OCI-LY3 (cell line): ENCODE results near the gene PDE9A.

ENCODE experiments used
- H2AFZ ChIP-seq: fragments of 200-600, 300-600 bp; shearing (Covaris generic); 2 replicates; pipeline ENCODE4 v1.6.0; 2014; ENCODE audit warnings: antibody characterized with exemption, low read depth, low read length
- H3K27ac ChIP-seq: fragments of 200-600, 300-600 bp; sonication (generic); 2 replicates; pipeline ENCODE4 v1.5.1; 2014; ENCODE audit warnings: mild to moderate bottlenecking, low read length, moderate library complexity, mixed read lengths
- H3K27me3 ChIP-seq: fragments of 200-600, 300-600 bp; sonication (generic); 2 replicates; pipeline ENCODE4 v1.6.1; 2014; ENCODE audit warnings: low read depth, low read length, mixed read lengths
- H3K36me3 ChIP-seq: fragments of 200-600, 300-600 bp; sonication (generic); replicated peaks from 2 replicates; pipeline ENCODE3; 2014; ENCODE audit warnings: low read depth, low read length, mixed read lengths
- H3K4me1 ChIP-seq: fragments of 300-600, 200-600 bp; sonication (generic); 2 replicates; pipeline ENCODE4 v1.6.1; 2014; ENCODE audit warnings: low read length, mixed read lengths
- H3K4me2 ChIP-seq: fragments of 200-600, 300-600 bp; sonication (generic); 2 replicates; pipeline ENCODE4 v1.6.1; 2014; ENCODE audit warnings: low read length, mixed read lengths
- H3K4me3 ChIP-seq: fragments of 300-600, 200-600 bp; sonication (generic); 2 replicates; pipeline ENCODE4 v1.5.1; 2014; ENCODE audit warnings: antibody characterized with exemption, mild to moderate bottlenecking, low read length, moderate library complexity
- H3K79me2 ChIP-seq: fragments of 300-600, 200-600 bp; shearing (Covaris generic); 2 replicates; pipeline ENCODE4 v1.6.1; 2014; ENCODE audit warnings: mild to moderate bottlenecking, low read length, mixed read lengths
- H3K9ac ChIP-seq: fragments of 300-600, 200-600 bp; shearing (Covaris generic); 2 replicates; pipeline ENCODE4 v1.6.0; 2014; ENCODE audit warnings: mild to moderate bottlenecking, low read length, moderate library complexity
- H3K9me3 ChIP-seq: fragments of 200-600, 300-600 bp; shearing (Covaris generic); 2 replicates; pipeline ENCODE4 v1.6.1; 2014; ENCODE audit warnings: low read length, mixed read lengths; ENCODE audit not compliant: insufficient read depth
- H4K20me1 ChIP-seq: fragments of 200-600, 300-600 bp; sonication (generic); 2 replicates; pipeline ENCODE4 v1.6.1; 2016; ENCODE audit warnings: low read length, mixed read lengths; ENCODE audit not compliant: insufficient read depth
- EZH2phosphoT487 ChIP-seq: fragments of 200-600 bp; shearing (Covaris generic); IDR thresholded peaks from 2 replicates; pipeline ENCODE4 v1.6.1; 2018; ENCODE audit warnings: antibody characterized with exemption, mixed run types, low read depth
- TF ChIP-seq, protein P1 (sequence below): fragments of 200-600, 300-600 bp; sonication (generic); IDR thresholded peaks from 2 replicates; pipeline ENCODE4 v1.5.1; 2014; ENCODE audit warnings: antibody characterized with exemption, low read length, low read depth

PDE9A gene

DNA sequence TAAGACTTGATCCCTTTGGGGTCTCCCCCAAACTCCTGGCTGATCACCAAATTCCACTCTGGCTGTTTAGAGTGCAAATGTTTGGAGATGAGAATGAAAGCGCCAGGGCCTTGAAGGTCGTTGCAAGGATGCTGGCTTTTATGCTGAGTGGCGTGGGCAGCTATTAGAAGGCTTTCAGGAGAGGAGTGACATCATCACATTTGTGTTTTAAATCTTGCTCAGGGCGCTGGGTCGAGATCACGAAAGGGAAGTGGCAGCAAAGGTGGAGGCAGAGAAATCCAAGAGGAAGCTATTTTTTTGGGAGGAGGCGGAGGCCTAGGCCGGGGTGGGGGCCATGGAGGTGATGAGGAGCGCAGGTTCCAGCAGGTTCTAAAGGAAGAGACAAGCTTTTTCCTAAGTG is 49.3 kb downstream of the PDE9A start:
- no peaks in the 10 kb centered on the region for H3K79me2 ChIP-seq
- H3K4me1 ChIP-seq = no peaks in the 10 kb centered on the region
- H3K27me3 ChIP-seq = peaks cover 23% of the 10 kb centered on the region
- no peak overlapping the region for H2AFZ ChIP-seq
- TF ChIP-seq, protein P1, sequence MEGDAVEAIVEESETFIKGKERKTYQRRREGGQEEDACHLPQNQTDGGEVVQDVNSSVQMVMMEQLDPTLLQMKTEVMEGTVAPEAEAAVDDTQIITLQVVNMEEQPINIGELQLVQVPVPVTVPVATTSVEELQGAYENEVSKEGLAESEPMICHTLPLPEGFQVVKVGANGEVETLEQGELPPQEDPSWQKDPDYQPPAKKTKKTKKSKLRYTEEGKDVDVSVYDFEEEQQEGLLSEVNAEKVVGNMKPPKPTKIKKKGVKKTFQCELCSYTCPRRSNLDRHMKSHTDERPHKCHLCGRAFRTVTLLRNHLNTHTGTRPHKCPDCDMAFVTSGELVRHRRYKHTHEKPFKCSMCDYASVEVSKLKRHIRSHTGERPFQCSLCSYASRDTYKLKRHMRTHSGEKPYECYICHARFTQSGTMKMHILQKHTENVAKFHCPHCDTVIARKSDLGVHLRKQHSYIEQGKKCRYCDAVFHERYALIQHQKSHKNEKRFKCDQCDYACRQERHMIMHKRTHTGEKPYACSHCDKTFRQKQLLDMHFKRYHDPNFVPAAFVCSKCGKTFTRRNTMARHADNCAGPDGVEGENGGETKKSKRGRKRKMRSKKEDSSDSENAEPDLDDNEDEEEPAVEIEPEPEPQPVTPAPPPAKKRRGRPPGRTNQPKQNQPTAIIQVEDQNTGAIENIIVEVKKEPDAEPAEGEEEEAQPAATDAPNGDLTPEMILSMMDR = no peak
- no peak for TF ChIP-seq EZH2phosphoT487
- H3K9ac ChIP-seq = no peak overlapping the region
- H3K36me3 ChIP-seq = no peaks in the 10 kb centered on the region
- no peaks in the 10 kb centered on the region for H4K20me1 ChIP-seq
- H3K27ac ChIP-seq = no peak overlapping the region
- no peak overlapping the region for H3K4me3 ChIP-seq
- H3K4me2 ChIP-seq = no peak overlapping the region
- no peaks in the 10 kb centered on the region for H3K9me3 ChIP-seq

DNA sequence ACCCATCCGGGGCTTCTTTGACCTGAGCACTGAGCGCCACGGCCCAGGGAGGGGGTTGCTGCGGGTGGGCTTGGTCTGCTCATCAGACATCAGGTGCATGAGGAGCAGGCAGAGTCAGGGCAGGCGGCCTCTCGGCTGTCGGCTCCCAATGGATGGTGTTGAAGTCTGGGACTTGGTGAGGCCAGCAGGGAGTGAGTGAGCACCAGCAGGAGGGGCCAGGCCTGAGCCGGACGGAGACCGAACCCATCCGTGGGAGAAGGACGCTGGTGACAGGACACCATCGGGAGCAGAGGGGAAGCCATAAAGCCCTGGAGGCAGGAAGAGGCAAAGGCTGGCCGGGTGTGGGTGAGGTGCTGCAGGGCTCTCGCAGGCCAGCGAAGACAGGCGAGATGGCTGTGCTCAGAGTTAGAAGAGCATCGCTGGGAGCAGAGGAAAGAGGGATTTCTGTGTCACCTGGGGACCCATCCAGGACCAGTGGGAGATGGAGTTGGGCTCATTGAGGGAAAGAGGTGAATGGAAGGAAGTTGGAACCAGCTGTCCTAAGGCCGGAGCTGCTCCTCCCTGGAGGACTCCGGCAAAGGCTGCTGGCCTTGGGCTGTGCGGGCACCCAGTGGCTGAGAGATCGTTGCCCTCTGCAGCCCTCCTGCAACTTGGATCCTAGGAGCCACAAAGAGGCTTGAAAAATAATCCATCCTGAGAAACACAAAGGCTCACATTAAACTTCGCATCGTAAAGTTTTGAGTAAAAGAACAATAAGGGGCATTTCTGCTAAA is 49.9 kb downstream of the PDE9A start:
- no peaks in the 10 kb centered on the region for H3K79me2 ChIP-seq
- H4K20me1 ChIP-seq = no peaks in the 10 kb centered on the region
- peaks cover 23% of the 10 kb centered on the region for H3K27me3 ChIP-seq
- no peaks in the 10 kb centered on the region for H3K9me3 ChIP-seq
- no peaks in the 10 kb centered on the region for H3K4me1 ChIP-seq
- TF ChIP-seq, protein P1 = no peak
- TF ChIP-seq EZH2phosphoT487 = no peak
- H3K4me3 ChIP-seq = no peak overlapping the region
- H3K27ac ChIP-seq = no peak overlapping the region
- no peak overlapping the region for H3K9ac ChIP-seq
- H3K4me2 ChIP-seq = no peak overlapping the region
- no peak overlapping the region for H2AFZ ChIP-seq
- no peaks in the 10 kb centered on the region for H3K36me3 ChIP-seq

DNA sequence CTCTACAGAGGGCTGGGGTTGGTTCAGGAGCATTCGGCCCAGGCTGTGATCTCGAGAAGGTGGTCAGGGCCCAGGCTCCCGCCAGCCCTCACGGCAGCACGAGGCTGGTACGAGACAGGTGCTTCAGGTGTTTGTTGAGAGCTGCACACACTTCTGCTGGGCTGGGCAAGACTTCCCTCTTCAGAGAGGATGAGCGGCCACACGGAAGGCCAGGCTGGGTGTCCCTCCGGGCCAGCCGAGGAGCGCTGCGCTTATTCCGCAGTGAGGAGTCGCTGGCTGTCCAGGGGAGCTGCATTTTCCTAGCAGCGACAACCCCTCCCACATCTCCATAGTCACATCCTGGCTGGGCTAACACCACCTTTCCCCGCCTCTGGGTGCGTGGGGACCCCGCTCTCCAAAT is 50.5 kb downstream of the PDE9A start:
- no peaks in the 10 kb centered on the region for H3K79me2 ChIP-seq
- no peaks in the 10 kb centered on the region for H3K4me1 ChIP-seq
- no peaks in the 10 kb centered on the region for H3K36me3 ChIP-seq
- H3K4me3 ChIP-seq = no peak overlapping the region
- H4K20me1 ChIP-seq = no peaks in the 10 kb centered on the region
- H3K27ac ChIP-seq = no peak overlapping the region
- H3K9me3 ChIP-seq = no peaks in the 10 kb centered on the region
- no peak for TF ChIP-seq EZH2phosphoT487
- TF ChIP-seq, protein P1 = no peak
- H3K4me2 ChIP-seq = no peak overlapping the region
- H3K27me3 ChIP-seq = peaks cover 23% of the 10 kb centered on the region
- no peak overlapping the region for H3K9ac ChIP-seq
- H2AFZ ChIP-seq = no peak overlapping the region

DNA sequence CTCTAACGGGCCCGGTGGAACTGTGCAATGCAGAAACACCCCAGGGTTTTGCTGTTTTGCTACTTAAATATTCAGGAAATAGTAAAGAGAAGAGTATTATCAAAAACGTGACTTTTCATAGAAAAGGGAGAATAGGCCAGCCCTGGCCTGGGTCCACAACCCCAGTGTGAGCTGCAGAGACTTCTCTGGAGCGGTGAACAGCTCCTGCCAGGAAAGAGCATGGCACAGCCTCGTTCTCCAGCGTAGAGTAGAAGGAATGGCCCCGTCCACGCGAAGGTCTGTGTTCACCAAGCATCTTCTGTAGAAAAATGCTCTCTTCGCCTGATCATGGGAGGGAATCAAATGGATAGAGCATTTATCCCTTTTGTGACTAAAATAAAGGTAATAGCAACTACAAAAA is 51.4 kb downstream of the PDE9A start:
- Histone ChIP-seq H3K4me1 (no peaks in the 10 kb centered on the region), H3K27ac (no peak overlapping the region), H3K9me3 (no peaks in the 10 kb centered on the region), H3K9ac (no peak overlapping the region), H3K36me3 (no peaks in the 10 kb centered on the region), H4K20me1 (no peaks in the 10 kb centered on the region), H3K79me2 (no peaks in the 10 kb centered on the region), H3K27me3 (peaks cover 22% of the 10 kb centered on the region), H3K4me2 (no peak overlapping the region), H2AFZ (no peak overlapping the region), H3K4me3 (no peak overlapping the region)
- TF ChIP-seq, protein P1 = no peak
- TF ChIP-seq EZH2phosphoT487 = no peak
